Liver (tissue), 3 donors: ENCODE results near the gene TCTN1.

Experiments used
- CTCF ChIP-seq: fragments of 150-350 bp; IDR thresholded peaks from 2 replicates; pipeline ENCODE4 v1.5.1; 2017; ENCODE audit warnings: improper control_type of control experiment, low read depth, low read length; ENCODE audit not compliant: missing input control
- EGR1 ChIP-seq, 2 donors: IDR thresholded peaks; 2 replicates each; pipeline ENCODE4 v1.6.1; 2016 to 2018; ENCODE audit warnings: antibody characterized with exemption in 2 of 2, low read depth in 2 of 2
- RAD21 ChIP-seq, 2 donors: IDR thresholded peaks; 2 replicates each; pipeline ENCODE4 v1.6.1; 2016; ENCODE audit warnings: antibody characterized with exemption in 2 of 2, mild to moderate bottlenecking in 2 of 2
- REST ChIP-seq: IDR thresholded peaks from 2 replicates; pipeline ENCODE4 v1.6.1; 2016; ENCODE audit warnings: antibody characterized with exemption, mild to moderate bottlenecking
- donor health status: healthy.
- donor health status: healthy.

GRCh38 chr12:110565894-110566871, 47.7 kb upstream of the TCTN1 start:
- TF ChIP-seq CTCF: no peak
- no peak for TF ChIP-seq REST
- no peak for TF ChIP-seq RAD21 (IDR thresholded peaks at IDR 0.05)
- TF ChIP-seq EGR1 (IDR thresholded peaks at IDR 0.05; ENCODE audit: low read depth in 2 of 2): no peak
